WTC11 (cell line): ENCODE data around the gene NEK7. TPM values are rescaled to one million over a fixed set of nuclear protein-coding genes. Genes with fewer than 3 reads are reported as not detected.

Experiments used
- ATAC-seq: fragments of 200-7000 bp; cut with Tn5 transposase; 2 replicates; pipeline ENCODE4 v1.10.0; 2021; ENCODE audit warnings: mild to moderate bottlenecking, moderate library complexity
- CTCF ChIA-PET: fragments of 300-600 bp; sonication (Branson Sonifier 250); formaldehyde crosslinking; loops from one replicate; lab custom pipeline; 2021; ENCODE audit warnings: antibody characterized with exemption; lab: Charles Lee
- POLR2A ChIA-PET: fragments of 350-600 bp; sonication (Branson Sonifier 250); formaldehyde crosslinking; loops from one replicate; lab custom pipeline; 2021; ENCODE audit warnings: antibody characterized with exemption; lab: Charles Lee
- DNase-seq: peaks from one replicate; pipeline ENCODE4 v3.0.0; 2021; ENCODE audit warnings: low spot score
- H3K27ac Mint-ChIP-seq: 2 replicates; pipeline ENCODE4 v1.8.0; 2021; ENCODE audit warnings: mixed read lengths
- H3K27me3 Mint-ChIP-seq: 2 replicates; pipeline ENCODE4 v1.8.0; 2021; ENCODE audit warnings: low read depth, mild to moderate bottlenecking, moderate library complexity, mixed read lengths
- H3K36me3 Mint-ChIP-seq: 2 replicates; pipeline ENCODE4 v1.8.0; 2021; ENCODE audit warnings: mixed read lengths
- H3K4me1 Mint-ChIP-seq: 2 replicates; pipeline ENCODE4 v1.8.0; 2022; ENCODE audit warnings: mixed read lengths
- H3K4me3 Mint-ChIP-seq: 2 replicates; pipeline ENCODE4 v1.8.0; 2021; ENCODE audit warnings: mild to moderate bottlenecking, moderate library complexity, mixed read lengths
- H3K9me3 Mint-ChIP-seq: 2 replicates; pipeline ENCODE4 v1.8.0; 2021; ENCODE audit warnings: mixed read lengths
- ATF1 ChIP-seq: sonication (generic); formaldehyde crosslinking; IDR thresholded peaks from 2 replicates; pipeline ENCODE4 v1.8.1; 2023; ENCODE audit warnings: mild to moderate bottlenecking, moderate library complexity, missing genetic modification reagents
- CREB1 ChIP-seq: sonication (generic); formaldehyde crosslinking; IDR thresholded peaks from 2 replicates; pipeline ENCODE4 v1.8.0; 2023; ENCODE audit warnings: mild to moderate bottlenecking, missing genetic modification reagents
- FOXJ3 ChIP-seq: sonication (generic); formaldehyde crosslinking; IDR thresholded peaks from 2 replicates; pipeline ENCODE4 v1.9.0; 2021; ENCODE audit warnings: missing genetic modification reagents, mild to moderate bottlenecking, borderline replicate concordance
- FOXP1 ChIP-seq: sonication (generic); formaldehyde crosslinking; IDR thresholded peaks from 2 replicates; pipeline ENCODE4 v1.8.0; 2022; ENCODE audit warnings: missing genetic modification reagents, mild to moderate bottlenecking, moderate library complexity, borderline replicate concordance
- GTF2I ChIP-seq: fragments of 250-450 bp; sonication (Bioruptor Pico); conservative IDR thresholded peaks from 2 replicates; pipeline ENCODE4 v1.4.0; 2021; ENCODE audit warnings: mild to moderate bottlenecking
- KAT7 ChIP-seq: sonication (generic); formaldehyde crosslinking; IDR thresholded peaks from 2 replicates; pipeline ENCODE4 v1.8.1; 2023; ENCODE audit warnings: missing genetic modification reagents, mild to moderate bottlenecking, borderline replicate concordance
- MXD4 ChIP-seq: fragments of 250-450 bp; sonication (Bioruptor Pico); IDR thresholded peaks from 2 replicates; pipeline ENCODE4 v1.8.0; 2021; ENCODE audit warnings: mild to moderate bottlenecking, moderate library complexity, borderline replicate concordance
- PRDM15 ChIP-seq: sonication (generic); formaldehyde crosslinking; IDR thresholded peaks from 2 replicates; pipeline ENCODE4 v1.8.0; 2022; ENCODE audit warnings: missing genetic modification reagents
- RELA ChIP-seq: sonication (generic); formaldehyde crosslinking; IDR thresholded peaks from 2 replicates; pipeline ENCODE4 v1.8.1; 2022; ENCODE audit warnings: missing genetic modification reagents, mild to moderate bottlenecking, borderline replicate concordance
- TEAD4 ChIP-seq: sonication (generic); formaldehyde crosslinking; IDR thresholded peaks from 2 replicates; pipeline ENCODE4 v1.8.0; 2022; ENCODE audit warnings: mild to moderate bottlenecking, missing genetic modification reagents
- TP53 ChIP-seq: sonication (generic); formaldehyde crosslinking; IDR thresholded peaks from 2 replicates; pipeline ENCODE4 v1.8.1; 2023; ENCODE audit warnings: mild to moderate bottlenecking, missing genetic modification reagents
- ZBTB21 ChIP-seq: sonication (generic); formaldehyde crosslinking; IDR thresholded peaks from 2 replicates; pipeline ENCODE4 v1.8.1; 2023; ENCODE audit warnings: mild to moderate bottlenecking, missing genetic modification reagents, borderline replicate concordance
- ZNF121 ChIP-seq: sonication (generic); formaldehyde crosslinking; IDR thresholded peaks from 2 replicates; pipeline ENCODE4 v1.8.0; 2023; ENCODE audit warnings: missing genetic modification reagents
- ZNF219 ChIP-seq: sonication (generic); formaldehyde crosslinking; IDR thresholded peaks from 2 replicates; pipeline ENCODE4 v1.8.0; 2023; ENCODE audit warnings: missing genetic modification reagents, mild to moderate bottlenecking, borderline replicate concordance
- ZNF232 ChIP-seq: sonication (generic); formaldehyde crosslinking; IDR thresholded peaks from 2 replicates; pipeline ENCODE4 v1.8.0; 2022; ENCODE audit warnings: mild to moderate bottlenecking, missing genetic modification reagents
- ZNF263 ChIP-seq: sonication (generic); formaldehyde crosslinking; IDR thresholded peaks from 2 replicates; pipeline ENCODE4 v1.8.1; 2022; ENCODE audit warnings: low read depth, mild to moderate bottlenecking, moderate library complexity, missing genetic modification reagents
- ZNF425 ChIP-seq: fragments of 250-450 bp; sonication (Bioruptor Pico); conservative IDR thresholded peaks from 2 replicates; pipeline ENCODE4 v1.9.0; 2021; ENCODE audit warnings: mild to moderate bottlenecking
- ZNF532 ChIP-seq: fragments of 250-450 bp; sonication (Bioruptor Pico); IDR thresholded peaks from 2 replicates; pipeline ENCODE4 v1.9.0; 2021; ENCODE audit warnings: mild to moderate bottlenecking, borderline replicate concordance
- total RNA-seq: library from RNA; stranded (reverse); gene quantifications from 3 replicates; pipeline ENCODE4 v1.2.3, GENCODE V29; 2021
- TF ChIP-seq, protein P1 (sequence below): sonication (generic); formaldehyde crosslinking; IDR thresholded peaks from 2 replicates; pipeline ENCODE4 v1.8.0; 2022; ENCODE audit warnings: mild to moderate bottlenecking, missing genetic modification reagents
- TF ChIP-seq, protein P2 (sequence below): sonication (generic); formaldehyde crosslinking; IDR thresholded peaks from 2 replicates; pipeline ENCODE4 v1.8.0; 2022; ENCODE audit warnings: mild to moderate bottlenecking, missing genetic modification reagents

NEK7 gene
- total RNA-seq, 1 experiment from 2014 or later, result 10.3 TPM

DNA sequence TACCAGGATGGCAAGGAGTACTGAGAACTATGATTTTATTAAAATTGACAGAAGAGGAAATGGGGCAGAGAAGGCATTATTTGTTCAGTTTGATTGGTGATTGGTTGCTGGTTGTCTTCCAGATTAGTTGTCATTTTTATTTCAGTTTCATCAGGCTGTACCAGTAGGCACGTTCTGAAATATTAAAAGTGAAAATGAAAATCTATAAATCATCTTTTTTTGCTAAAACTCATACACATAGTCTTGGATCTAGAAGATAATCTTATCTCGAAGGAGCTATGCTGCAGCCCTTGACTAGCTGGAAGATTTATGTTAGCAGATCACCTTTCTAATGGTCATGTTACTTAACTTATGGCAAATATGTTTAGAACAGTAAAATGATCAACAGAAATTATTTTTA is 29.0 kb downstream of the NEK7 start:
- H3K27ac Mint-ChIP-seq, result no peak overlapping the region
- POLR2A ChIA-PET, result no interaction called here
- 0 out of 2 replicates have a peak, but pooled peaks cover 3% of the 10 kb centered on the region for H3K4me1 Mint-ChIP-seq
- no peak overlapping the region for H3K4me3 Mint-ChIP-seq
- CTCF ChIA-PET, result no interaction called here
- no peak for TF ChIP-seq ZNF219 (CRISPR knock-in tag)
- TF ChIP-seq ZNF425 (CRISPR knock-in tag), result no peak
- no peak for TF ChIP-seq FOXJ3 (CRISPR knock-in tag)
- no peak for TF ChIP-seq RELA (CRISPR knock-in tag)
- TF ChIP-seq, protein P1, sequence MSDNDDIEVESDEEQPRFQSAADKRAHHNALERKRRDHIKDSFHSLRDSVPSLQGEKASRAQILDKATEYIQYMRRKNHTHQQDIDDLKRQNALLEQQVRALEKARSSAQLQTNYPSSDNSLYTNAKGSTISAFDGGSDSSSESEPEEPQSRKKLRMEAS (CRISPR knock-in tag), result no peak
- TF ChIP-seq ATF1, result no peak
- no peaks in the 10 kb centered on the region for H3K36me3 Mint-ChIP-seq
- DNase-seq, result no peak
- no peak for ATAC-seq
- no peaks in the 10 kb centered on the region for H3K27me3 Mint-ChIP-seq
- H3K9me3 Mint-ChIP-seq, result no peaks in the 10 kb centered on the region

- no peak overlapping the region for H3K4me3 Mint-ChIP-seq
- no peaks in the 10 kb centered on the region for H3K36me3 Mint-ChIP-seq
- H3K27me3 Mint-ChIP-seq, result no peaks in the 10 kb centered on the region
- no peak for TF ChIP-seq RELA (CRISPR knock-in tag)
- TF ChIP-seq MXD4 (CRISPR knock-in tag), result no peak
- TF ChIP-seq GTF2I, result no peak
- TF ChIP-seq TP53 (CRISPR knock-in tag), result no peak
- TF ChIP-seq TEAD4 (CRISPR knock-in tag), result no peak
- TF ChIP-seq, protein P2, sequence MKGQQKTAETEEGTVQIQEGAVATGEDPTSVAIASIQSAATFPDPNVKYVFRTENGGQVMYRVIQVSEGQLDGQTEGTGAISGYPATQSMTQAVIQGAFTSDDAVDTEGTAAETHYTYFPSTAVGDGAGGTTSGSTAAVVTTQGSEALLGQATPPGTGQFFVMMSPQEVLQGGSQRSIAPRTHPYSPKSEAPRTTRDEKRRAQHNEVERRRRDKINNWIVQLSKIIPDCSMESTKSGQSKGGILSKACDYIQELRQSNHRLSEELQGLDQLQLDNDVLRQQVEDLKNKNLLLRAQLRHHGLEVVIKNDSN (CRISPR knock-in tag), result no peak
- TF ChIP-seq CREB1, result no peak
- no peak for TF ChIP-seq ZNF232
- no peak for TF ChIP-seq PRDM15 (CRISPR knock-in tag)
- POLR2A ChIA-PET, result no interaction called here
- ATAC-seq (no peak), DNase-seq (no peak)
- no peak overlapping the region for H3K27ac Mint-ChIP-seq
- no peaks in the 10 kb centered on the region for H3K9me3 Mint-ChIP-seq
- CTCF ChIA-PET, result no interaction called here
- H3K4me1 Mint-ChIP-seq, result 0 out of 2 replicates have a peak, but pooled peaks cover 3% of the 10 kb centered on the region
Observed at GRCh38 chr1:198186916-198187580, 30.2 kb downstream of the NEK7 start.

GRCh38 chr1:198187973-198188588 is 31.3 kb downstream of the NEK7 start:
- POLR2A ChIA-PET, result no interaction called here
- Mint-ChIP-seq H3K27ac (peak overlapping the region; percentile 6; the same call in 1 of the 2 replicates), H3K4me1 (0 out of 2 replicates have a peak, but pooled peaks cover 3% of the 10 kb centered on the region), H3K36me3 (no peaks in the 10 kb centered on the region), H3K27me3 (no peaks in the 10 kb centered on the region), H3K4me3 (no peak overlapping the region), H3K9me3 (no peaks in the 10 kb centered on the region)
- DNase-seq (no peak), ATAC-seq (peak; percentile 43; the same call in 1 of the 2 replicates)
- CTCF ChIA-PET, result no interaction called here
- no peak for TF ChIP-seq FOXP1 (CRISPR knock-in tag)
- TF ChIP-seq CREB1, result no peak
- no peak for TF ChIP-seq ZNF263 (CRISPR knock-in tag)
- no peak for TF ChIP-seq ZBTB21 (CRISPR knock-in tag)
- no peak for TF ChIP-seq KAT7 (CRISPR knock-in tag)
- TF ChIP-seq ZNF121 (CRISPR knock-in tag), result no peak
- no peak for TF ChIP-seq RELA (CRISPR knock-in tag)
- no peak for TF ChIP-seq ZNF532 (CRISPR knock-in tag)
- TF ChIP-seq TP53 (CRISPR knock-in tag), result no peak
